ENCODE data around the gene COX10. TPM values are rescaled to one million over a fixed set of nuclear protein-coding genes. Genes with fewer than 3 reads are reported as not detected.
"Not testable (repeated sequence)": the region's sequence is repeated elsewhere in the genome, so short reads cannot be mapped to it uniquely, and the experiment has no call there.

Gene COX10
- 24.2 and 34.5 TPM in 2 replicates for total RNA-seq (2014; rRNA removed; shearing (Covaris generic); ENCODE audit: low replicate concordance)

DNA sequence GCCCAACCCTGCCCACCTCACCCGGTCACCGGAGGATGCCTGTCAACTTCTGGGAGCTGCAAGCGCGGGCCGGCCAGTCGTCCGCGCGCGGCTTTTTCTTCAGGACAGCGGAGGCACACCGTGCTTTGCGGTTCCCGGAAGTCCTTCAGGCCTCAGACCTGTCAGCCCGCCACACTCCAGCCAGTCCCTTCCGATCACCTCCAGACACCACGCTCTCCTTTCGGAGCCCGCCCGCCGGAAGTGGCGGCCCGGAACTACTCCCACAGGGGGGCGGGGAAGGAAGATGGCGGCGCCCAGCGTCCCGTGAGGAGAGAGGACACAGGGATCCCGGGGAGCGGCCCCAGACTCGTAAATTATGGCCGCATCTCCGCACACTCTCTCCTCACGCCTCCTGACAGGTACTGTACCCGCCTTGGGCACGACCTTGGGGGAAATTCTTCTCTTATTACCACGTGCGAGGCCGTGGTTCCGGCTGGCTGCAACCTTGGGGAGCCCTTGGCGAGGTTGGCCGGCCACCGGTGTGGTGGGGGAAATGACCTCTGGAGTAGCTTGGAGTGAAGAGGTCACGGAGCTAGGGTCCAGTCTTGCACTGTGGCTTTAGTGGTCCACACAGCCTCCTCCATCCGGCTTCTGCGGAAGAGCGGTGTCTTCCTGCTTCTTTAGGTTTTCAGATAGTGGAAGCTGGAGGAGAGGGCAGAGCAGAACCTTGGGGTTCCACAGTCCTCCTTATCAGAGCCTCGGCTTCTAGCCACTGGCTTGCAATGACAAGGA is at the start of gene COX10:
TSS of gene COX10 (plus strand) at position 254 of the 771 bp plus-strand sequence. CDS start at position 356, 102 bp downstream.
- DNase-seq = peak; percentile 97
- H3K9me3 ChIP-seq (ENCODE audit: low read length) = peaks cover 10% of the 10 kb centered on the region
- peak within 1 kb of the TSS; percentile 98 for H3K9ac ChIP-seq (ENCODE audit: low read length)
- H3K9me2 ChIP-seq (replicated peaks; ENCODE audit: insufficient read depth, low read length) = no peaks in the 10 kb centered on the region
- no peaks in the 10 kb centered on the region for H3K27me3 ChIP-seq (ENCODE audit: low read length)
- H3K79me2 ChIP-seq (ENCODE audit: low read length) = peaks cover 98% of the 10 kb centered on the region
- H3K36me3 ChIP-seq (ENCODE audit: insufficient read depth, low read length) = peaks cover 35% of the 10 kb centered on the region
- H3K4me3 ChIP-seq (ENCODE audit: low read length) = peak within 1 kb of the TSS; percentile 99
- H3K27ac ChIP-seq (ENCODE audit: low read length) = peak within 1 kb of the TSS; percentile 56; the same call in 1 of the 2 replicates
- H3K4me2 ChIP-seq (ENCODE audit: low read depth, low read length, poor library complexity, severe bottlenecking) = peak within 1 kb of the TSS; percentile 90
- H3K4me1 ChIP-seq (ENCODE audit: low read length) = peaks cover 20% of the 10 kb centered on the region
- peaks cover 2% of the 10 kb centered on the region; the same call in 1 of the 2 replicates for H4K20me1 ChIP-seq (ENCODE audit: insufficient read depth, low read depth, low read length)
- H2AFZ ChIP-seq (ENCODE audit: low read length) = peak within 1 kb of the TSS; percentile 89; the same call in 1 of the 2 replicates

DNA sequence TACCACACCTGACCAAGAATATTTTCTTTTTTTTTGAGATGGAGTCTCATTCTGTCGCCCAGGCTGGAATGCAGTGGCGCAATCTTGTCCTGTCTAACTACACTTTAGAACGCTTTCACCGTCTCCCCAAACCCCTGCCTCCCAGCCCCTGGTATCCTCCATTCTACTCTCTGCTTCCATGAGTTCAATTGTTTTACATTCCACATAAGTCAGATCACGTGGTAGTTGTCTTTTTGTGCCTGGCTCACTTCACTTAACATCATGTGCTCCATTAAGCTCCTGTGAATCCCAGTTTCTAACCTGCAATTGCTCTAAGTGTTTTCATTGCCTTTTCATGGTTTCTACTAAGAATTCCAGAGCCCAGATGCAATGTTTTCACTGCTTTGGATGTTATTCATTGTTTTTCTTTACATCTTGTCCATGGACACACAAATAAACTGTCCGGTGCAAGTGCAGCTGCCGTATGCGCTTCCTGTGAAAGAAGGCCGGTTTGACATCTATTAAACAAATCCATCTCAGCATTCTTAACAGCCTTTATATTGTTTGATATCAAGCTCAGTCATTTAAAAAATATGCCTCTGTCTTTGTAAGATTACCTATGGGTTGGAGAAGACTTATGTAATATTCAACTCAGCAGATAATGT is 47.5 kb upstream of the COX10 start:
- not testable (repeated sequence) for DNase-seq; H3K9me3 ChIP-seq (ENCODE audit: low read length); H3K4me3 ChIP-seq (ENCODE audit: low read length); H3K9me2 ChIP-seq (replicated peaks; ENCODE audit: insufficient read depth, low read length); H3K79me2 ChIP-seq (ENCODE audit: low read length); H3K9ac ChIP-seq (ENCODE audit: low read length); H3K36me3 ChIP-seq (ENCODE audit: insufficient read depth, low read length); H3K4me1 ChIP-seq (ENCODE audit: low read length); H2AFZ ChIP-seq (ENCODE audit: low read length); H3K4me2 ChIP-seq (ENCODE audit: low read depth, low read length, poor library complexity, severe bottlenecking); H3K27me3 ChIP-seq (ENCODE audit: low read length); H3K27ac ChIP-seq (ENCODE audit: low read length); H4K20me1 ChIP-seq (ENCODE audit: insufficient read depth, low read depth, low read length)

DNA sequence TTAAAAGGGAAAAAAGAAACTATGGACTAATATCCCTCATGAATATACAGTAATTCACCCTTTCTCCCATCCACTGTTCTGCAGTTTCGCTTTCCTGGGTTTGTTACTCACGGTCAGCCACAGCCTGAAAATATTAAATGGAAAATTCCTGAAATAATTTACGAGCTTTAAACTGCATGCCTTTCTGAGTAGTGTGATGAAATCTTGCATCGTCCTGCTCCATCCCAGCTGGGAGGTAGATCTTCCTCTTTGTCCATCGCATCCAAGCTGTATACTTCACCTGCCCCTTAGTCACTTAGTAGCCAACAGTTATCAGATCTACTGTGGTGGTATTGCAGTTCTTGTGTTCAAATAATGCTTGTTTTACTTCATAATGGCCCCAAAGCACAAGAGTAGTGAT is 39.5 kb upstream of the COX10 start:
- not testable (repeated sequence) for H3K27me3 ChIP-seq (ENCODE audit: low read length); H3K9me2 ChIP-seq (replicated peaks; ENCODE audit: insufficient read depth, low read length); H3K9me3 ChIP-seq (ENCODE audit: low read length); H3K4me1 ChIP-seq (ENCODE audit: low read length); H4K20me1 ChIP-seq (ENCODE audit: insufficient read depth, low read depth, low read length); H3K79me2 ChIP-seq (ENCODE audit: low read length); H3K4me3 ChIP-seq (ENCODE audit: low read length); DNase-seq; H3K4me2 ChIP-seq (ENCODE audit: low read depth, low read length, poor library complexity, severe bottlenecking); H3K27ac ChIP-seq (ENCODE audit: low read length); H3K9ac ChIP-seq (ENCODE audit: low read length); H2AFZ ChIP-seq (ENCODE audit: low read length)
- peaks cover 15% of the 10 kb centered on the region; the same call in 1 of the 2 replicates for H3K36me3 ChIP-seq (ENCODE audit: insufficient read depth, low read length)

DNA sequence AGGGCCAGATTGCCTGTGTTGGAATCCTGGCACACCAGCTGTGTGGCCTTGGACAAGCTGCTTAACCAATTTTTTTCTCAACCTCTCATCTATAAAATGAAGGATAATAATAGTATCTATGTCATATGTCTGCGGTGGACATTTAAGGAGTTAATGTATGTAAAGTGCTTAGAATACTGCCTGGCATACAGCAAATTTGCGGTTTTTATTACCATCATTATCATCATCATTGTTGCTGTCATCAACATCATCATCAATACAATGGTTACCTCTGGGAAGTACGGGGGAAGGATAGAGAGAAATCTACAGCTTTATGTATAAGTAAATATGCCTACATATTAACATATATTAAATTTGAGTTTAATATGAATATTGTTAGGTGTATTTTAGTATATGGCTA is 37.1 kb upstream of the COX10 start:
- no peaks in the 10 kb centered on the region for H3K27me3 ChIP-seq (ENCODE audit: low read length)
- no peak overlapping the region for H2AFZ ChIP-seq (ENCODE audit: low read length)
- no peak overlapping the region for H3K27ac ChIP-seq (ENCODE audit: low read length)
- peaks cover 14% of the 10 kb centered on the region for H3K79me2 ChIP-seq (ENCODE audit: low read length)
- H3K9me3 ChIP-seq (ENCODE audit: low read length) = no peaks in the 10 kb centered on the region
- no peak overlapping the region for H3K9ac ChIP-seq (ENCODE audit: low read length)
- H3K4me2 ChIP-seq (ENCODE audit: low read depth, low read length, poor library complexity, severe bottlenecking) = no peak overlapping the region
- DNase-seq = no peak
- H3K36me3 ChIP-seq (ENCODE audit: insufficient read depth, low read length) = peaks cover 15% of the 10 kb centered on the region; the same call in 1 of the 2 replicates
- no peaks in the 10 kb centered on the region for H3K9me2 ChIP-seq (replicated peaks; ENCODE audit: insufficient read depth, low read length)
- H3K4me1 ChIP-seq (ENCODE audit: low read length) = no peaks in the 10 kb centered on the region
- H4K20me1 ChIP-seq (ENCODE audit: insufficient read depth, low read depth, low read length) = no peaks in the 10 kb centered on the region
- H3K4me3 ChIP-seq (ENCODE audit: low read length) = no peak overlapping the region

DNA sequence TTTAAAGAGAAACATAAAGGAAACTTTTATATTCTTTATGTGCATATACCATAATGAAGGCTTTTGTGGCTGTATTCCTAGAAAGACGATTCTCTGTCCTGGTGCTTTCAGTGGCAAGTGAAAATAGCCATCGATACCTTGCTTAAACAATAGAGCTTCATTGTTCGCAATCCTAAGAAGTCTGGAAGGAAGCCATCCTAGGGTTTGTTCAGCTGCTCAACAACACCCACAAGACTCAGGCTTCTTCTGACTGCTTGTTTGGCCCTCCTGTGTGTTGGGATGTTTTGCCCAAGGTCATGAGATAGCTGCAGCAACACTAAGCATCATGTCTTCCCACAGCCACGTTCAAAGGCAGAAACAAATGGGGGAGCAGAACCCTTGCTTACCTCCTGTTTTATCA is 36.1 kb upstream of the COX10 start:
- H3K4me3 ChIP-seq (ENCODE audit: low read length) = no peak overlapping the region
- H3K9me2 ChIP-seq (replicated peaks; ENCODE audit: insufficient read depth, low read length) = no peaks in the 10 kb centered on the region
- no peaks in the 10 kb centered on the region for H4K20me1 ChIP-seq (ENCODE audit: insufficient read depth, low read depth, low read length)
- no peak for DNase-seq
- no peaks in the 10 kb centered on the region for H3K27me3 ChIP-seq (ENCODE audit: low read length)
- H3K27ac ChIP-seq (ENCODE audit: low read length) = no peak overlapping the region
- H3K4me2 ChIP-seq (ENCODE audit: low read depth, low read length, poor library complexity, severe bottlenecking) = no peak overlapping the region
- H3K36me3 ChIP-seq (ENCODE audit: insufficient read depth, low read length) = peaks cover 15% of the 10 kb centered on the region; the same call in 1 of the 2 replicates
- H3K4me1 ChIP-seq (ENCODE audit: low read length) = no peaks in the 10 kb centered on the region
- H2AFZ ChIP-seq (ENCODE audit: low read length) = no peak overlapping the region
- peaks cover 19% of the 10 kb centered on the region for H3K79me2 ChIP-seq (ENCODE audit: low read length)
- no peaks in the 10 kb centered on the region for H3K9me3 ChIP-seq (ENCODE audit: low read length)
- no peak overlapping the region for H3K9ac ChIP-seq (ENCODE audit: low read length)

DNA sequence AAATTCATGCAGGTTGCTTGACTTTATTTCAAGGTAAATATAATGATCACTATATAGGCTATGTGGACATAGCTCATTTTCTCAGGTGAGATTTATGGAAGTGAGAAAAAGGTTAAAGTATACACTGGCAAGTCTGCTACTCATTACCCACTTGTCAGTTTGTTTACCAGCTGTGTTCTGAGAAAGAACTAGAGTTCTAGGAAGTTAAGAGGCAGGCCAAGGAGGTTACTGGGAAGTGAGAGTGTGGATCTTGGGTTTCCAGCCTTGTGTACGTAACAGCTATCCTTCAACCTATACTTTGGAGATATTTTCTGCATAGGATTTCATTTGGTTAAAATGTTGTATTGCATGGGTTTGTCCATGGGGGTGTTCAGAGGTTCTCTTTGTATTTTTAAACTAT is 31.9 kb upstream of the COX10 start:
- peaks cover 7% of the 10 kb centered on the region; the same call in 1 of the 2 replicates for H3K36me3 ChIP-seq (ENCODE audit: insufficient read depth, low read length)
- no peaks in the 10 kb centered on the region for H4K20me1 ChIP-seq (ENCODE audit: insufficient read depth, low read depth, low read length)
- H3K79me2 ChIP-seq (ENCODE audit: low read length) = peaks cover 50% of the 10 kb centered on the region
- no peak overlapping the region for H3K27ac ChIP-seq (ENCODE audit: low read length)
- no peaks in the 10 kb centered on the region for H3K9me2 ChIP-seq (replicated peaks; ENCODE audit: insufficient read depth, low read length)
- no peak overlapping the region for H3K4me2 ChIP-seq (ENCODE audit: low read depth, low read length, poor library complexity, severe bottlenecking)
- no peak overlapping the region for H3K9ac ChIP-seq (ENCODE audit: low read length)
- H3K4me3 ChIP-seq (ENCODE audit: low read length) = no peak overlapping the region
- no peaks in the 10 kb centered on the region for H3K4me1 ChIP-seq (ENCODE audit: low read length)
- no peak overlapping the region for H2AFZ ChIP-seq (ENCODE audit: low read length)
- no peak for DNase-seq
- no peaks in the 10 kb centered on the region for H3K9me3 ChIP-seq (ENCODE audit: low read length)
- no peaks in the 10 kb centered on the region for H3K27me3 ChIP-seq (ENCODE audit: low read length)

DNA sequence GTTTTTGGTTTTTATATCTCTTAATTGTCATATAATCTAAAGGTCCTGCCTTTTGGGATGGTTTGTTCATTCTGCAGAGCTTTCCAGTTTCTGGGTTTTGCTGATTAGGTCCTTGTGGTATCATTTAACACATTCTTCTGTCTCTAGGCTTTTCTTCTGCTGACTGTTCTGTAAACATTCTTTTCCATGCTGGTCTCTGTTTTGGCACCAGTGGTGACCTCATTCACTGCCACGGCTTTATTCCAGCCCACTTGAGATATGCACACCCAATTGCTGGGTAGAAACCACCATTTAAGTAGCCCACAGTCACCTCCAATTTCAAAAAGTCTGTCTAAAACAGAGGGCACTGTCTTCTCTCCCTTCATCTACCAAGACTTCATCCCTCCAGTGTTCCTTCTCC is 31.1 kb upstream of the COX10 start:
- Histone ChIP-seq H3K79me2 (ENCODE audit: low read length) (peaks cover 58% of the 10 kb centered on the region), H3K4me3 (ENCODE audit: low read length) (no peak overlapping the region), H3K4me1 (ENCODE audit: low read length) (no peaks in the 10 kb centered on the region), H3K36me3 (ENCODE audit: insufficient read depth, low read length) (0 out of 2 replicates have a peak, but pooled peaks cover 4% of the 10 kb centered on the region), H2AFZ (ENCODE audit: low read length) (no peak overlapping the region), H3K9me3 (ENCODE audit: low read length) (no peaks in the 10 kb centered on the region), H3K9me2 (replicated peaks; ENCODE audit: insufficient read depth, low read length) (no peaks in the 10 kb centered on the region), H3K27me3 (ENCODE audit: low read length) (no peaks in the 10 kb centered on the region), H3K9ac (ENCODE audit: low read length) (no peak overlapping the region), H4K20me1 (ENCODE audit: insufficient read depth, low read depth, low read length) (no peaks in the 10 kb centered on the region), H3K27ac (ENCODE audit: low read length) (no peak overlapping the region), H3K4me2 (ENCODE audit: low read depth, low read length, poor library complexity, severe bottlenecking) (no peak overlapping the region)
- DNase-seq = no peak

DNA sequence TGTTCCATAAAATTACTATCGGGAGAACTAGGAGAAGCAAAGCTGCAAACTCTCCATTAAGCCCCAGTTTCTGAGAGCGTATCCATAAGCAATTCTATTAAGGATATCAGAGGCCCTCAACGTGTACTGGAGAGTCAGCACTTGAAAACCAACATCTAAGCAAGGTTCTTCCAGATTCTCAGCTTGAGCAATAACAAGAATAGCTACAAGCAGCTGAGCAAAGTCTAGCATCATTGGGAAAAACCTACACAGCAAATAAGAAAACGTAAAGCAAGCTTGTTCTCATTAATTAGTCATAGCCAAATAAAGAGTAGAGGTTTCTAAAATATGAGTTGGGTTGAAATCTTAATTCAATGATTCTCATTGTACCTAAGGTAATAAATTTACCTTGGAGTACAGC is 26.9 kb upstream of the COX10 start:
- Histone ChIP-seq H2AFZ (ENCODE audit: low read length) (no peak overlapping the region), H3K9ac (ENCODE audit: low read length) (no peak overlapping the region), H3K36me3 (ENCODE audit: insufficient read depth, low read length) (no peaks in the 10 kb centered on the region), H3K9me3 (ENCODE audit: low read length) (no peaks in the 10 kb centered on the region), H3K27me3 (ENCODE audit: low read length) (no peaks in the 10 kb centered on the region), H3K79me2 (ENCODE audit: low read length) (peaks cover 76% of the 10 kb centered on the region), H4K20me1 (ENCODE audit: insufficient read depth, low read depth, low read length) (no peaks in the 10 kb centered on the region), H3K4me3 (ENCODE audit: low read length) (no peak overlapping the region), H3K4me2 (ENCODE audit: low read depth, low read length, poor library complexity, severe bottlenecking) (no peak overlapping the region), H3K9me2 (replicated peaks; ENCODE audit: insufficient read depth, low read length) (no peaks in the 10 kb centered on the region), H3K27ac (ENCODE audit: low read length) (no peak overlapping the region), H3K4me1 (ENCODE audit: low read length) (no peaks in the 10 kb centered on the region)
- DNase-seq = no peak
